GM23338 (cell line): ENCODE measurements around the gene RASGRF2. TPM values are rescaled to one million over a fixed set of nuclear protein-coding genes. Genes with fewer than 3 reads are reported as not detected.

Experiments used
- ATAC-seq: fragments of 200-7000 bp; cut with Tn5 transposase; 3 replicates; pipeline ENCODE4 v1.9.1; 2020
- DNase-seq: peaks from one replicate; pipeline ENCODE4 v3.0.0-alpha.2; 2015; ENCODE audit warnings: low spot score
- H2AFZ ChIP-seq: fragments of 200-600 bp; sonication (generic); 2 replicates; pipeline ENCODE4 v1.8.0; 2016; ENCODE audit warnings: antibody characterized with exemption, mild to moderate bottlenecking, moderate library complexity
- H3F3A ChIP-seq: fragments of 200-600 bp; sonication (generic); replicated peaks from 2 replicates; pipeline ENCODE4 v1.8.0; 2017; ENCODE audit warnings: antibody characterized with exemption, mixed run types, low read depth
- H3K27ac ChIP-seq: fragments of 200-600 bp; sonication (generic); 2 replicates; pipeline ENCODE4 v1.6.1; 2016; ENCODE audit warnings: low read depth
- H3K27me3 ChIP-seq: fragments of 200-600 bp; sonication (generic); 2 replicates; pipeline ENCODE4 v1.8.0; 2016; ENCODE audit warnings: mild to moderate bottlenecking, mixed run types, moderate library complexity; ENCODE audit not compliant: insufficient read depth
- H3K36me3 ChIP-seq: fragments of 200-600 bp; sonication (generic); 2 replicates; pipeline ENCODE4 v1.8.0; 2016; ENCODE audit warnings: mild to moderate bottlenecking; ENCODE audit not compliant: insufficient read depth
- H3K4me1 ChIP-seq: fragments of 200-600 bp; sonication (generic); 2 replicates; pipeline ENCODE4 v1.8.0; 2016; ENCODE audit warnings: mild to moderate bottlenecking, moderate library complexity; ENCODE audit not compliant: insufficient read depth
- H3K4me2 ChIP-seq: fragments of 200-600 bp; sonication (generic); 2 replicates; pipeline ENCODE4 v1.7.1; 2017; ENCODE audit warnings: mixed run types
- H3K4me3 ChIP-seq: fragments of 200-600 bp; sonication (generic); 2 replicates; pipeline ENCODE4 v1.6.1; 2016; ENCODE audit warnings: mixed run types
- H3K79me2 ChIP-seq: fragments of 200-600 bp; sonication (generic); replicated peaks from 2 replicates; pipeline ENCODE4 v1.8.0; 2017; ENCODE audit warnings: mild to moderate bottlenecking; ENCODE audit not compliant: insufficient read depth
- H3K9me2 ChIP-seq: fragments of 200-600 bp; sonication (generic); 2 replicates; pipeline ENCODE4 v1.8.0; 2017; ENCODE audit not compliant: insufficient read depth
- H4K20me1 ChIP-seq: fragments of 200-600 bp; sonication (generic); replicated peaks from 2 replicates; pipeline ENCODE4 v1.8.0; 2017; ENCODE audit warnings: mild to moderate bottlenecking; ENCODE audit not compliant: insufficient read depth
- H3K27ac Mint-ChIP-seq: 2 replicates; pipeline ENCODE4 v1.8.0; 2020; ENCODE audit warnings: inconsistent platforms, mild to moderate bottlenecking, moderate library complexity, mixed read lengths
- H3K27me3 Mint-ChIP-seq: 3 replicates; pipeline ENCODE4 v1.8.0; 2022; ENCODE audit warnings: low read depth, mild to moderate bottlenecking, moderate library complexity, mixed read lengths, inconsistent platforms; ENCODE audit not compliant: insufficient read depth, poor library complexity
- H3K36me3 Mint-ChIP-seq: 3 replicates; pipeline ENCODE4 v1.8.0; 2021; ENCODE audit warnings: low read depth, mild to moderate bottlenecking, inconsistent platforms, moderate library complexity, mixed read lengths
- H3K4me1 Mint-ChIP-seq: 3 replicates; pipeline ENCODE4 v1.8.0; 2020; ENCODE audit warnings: mild to moderate bottlenecking, inconsistent platforms, mixed read lengths
- H3K4me3 Mint-ChIP-seq: 3 replicates; pipeline ENCODE4 v1.8.0; 2021; ENCODE audit warnings: moderate library complexity, mild to moderate bottlenecking, inconsistent platforms, mixed read lengths
- H3K9me3 Mint-ChIP-seq: 3 replicates; pipeline ENCODE4 v1.8.0; 2020; ENCODE audit warnings: moderate library complexity, mild to moderate bottlenecking, inconsistent platforms, mixed read lengths
- ETS1 ChIP-seq: IDR thresholded peaks from 2 replicates; pipeline ENCODE4 v1.6.1; 2016; ENCODE audit warnings: antibody characterized with exemption
- EZH2 ChIP-seq: fragments of 200-600 bp; sonication (generic); IDR thresholded peaks from one replicate; pipeline ENCODE4 v1.8.0; 2017; ENCODE audit warnings: antibody characterized with exemption, mild to moderate bottlenecking, low read depth; ENCODE audit not compliant: unreplicated experiment
- NANOG ChIP-seq: IDR thresholded peaks from 2 replicates; pipeline ENCODE4 v1.6.1; 2016; ENCODE audit warnings: antibody characterized with exemption, borderline replicate concordance
- ZNF114 ChIP-seq: fragments of 250-450 bp; sonication (Bioruptor Pico); IDR thresholded peaks from 2 replicates; pipeline ENCODE4 v1.5.0; 2020; ENCODE audit warnings: mild to moderate bottlenecking, moderate library complexity
- ZNF462 ChIP-seq: fragments of 250-450 bp; sonication (Bioruptor Pico); IDR thresholded peaks from 2 replicates; pipeline ENCODE4 v1.5.0; 2020; ENCODE audit warnings: mild to moderate bottlenecking, moderate library complexity
- polyA plus RNA-seq: library from polyadenylated mRNA; unstranded; fragments of >200 nt; fragmentation: Nextera tagmentation; extraction: Ambion mirVana; gene quantifications from 2 replicates; pipeline ENCODE4 v1.2.1, GENCODE V29; 2016
- total RNA-seq: library from RNA; depleted of rRNA; stranded (reverse); fragments of >200 nt; shearing (Covaris generic); gene quantifications from 2 replicates; pipeline ENCODE4 v1.2.3, GENCODE V29; 2014

RASGRF2 gene
- total and polyA plus RNA-seq, 2 experiments from 2014 or later = 5.0 to 19.2 TPM

GRCh38 chr5:81140943-81141342 lies 180.8 kb downstream of the RASGRF2 start:
- no peaks in the 10 kb centered on the region for H4K20me1 ChIP-seq
- no peak overlapping the region for H2AFZ ChIP-seq
- ATAC-seq = no peak
- no peak for DNase-seq
- no peaks in the 10 kb centered on the region for H3K4me1 Mint-ChIP-seq
- H3K79me2 ChIP-seq = no peaks in the 10 kb centered on the region
- H3K27ac Mint-ChIP-seq = no peak overlapping the region
- no peak overlapping the region for H3K4me2 ChIP-seq
- H3K9me2 ChIP-seq = no peaks in the 10 kb centered on the region
- H3F3A ChIP-seq = no peaks in the 10 kb centered on the region
- H3K4me1 ChIP-seq = no peaks in the 10 kb centered on the region
- no peaks in the 10 kb centered on the region for H3K36me3 ChIP-seq
- no peak overlapping the region for H3K27ac ChIP-seq
- H3K9me3 Mint-ChIP-seq = no peaks in the 10 kb centered on the region
- no peaks in the 10 kb centered on the region for H3K36me3 Mint-ChIP-seq
- peaks cover 3% of the 10 kb centered on the region for H3K27me3 Mint-ChIP-seq
- H3K4me3 ChIP-seq = no peak overlapping the region
- TF ChIP-seq ETS1 (no peak), NANOG (no peak)
- H3K4me3 Mint-ChIP-seq = no peak overlapping the region
- H3K27me3 ChIP-seq = no peaks in the 10 kb centered on the region

- TF ChIP-seq ZNF114 (CRISPR knock-in tag) (no peak), NANOG (no peak), ZNF462 (no peak), ETS1 (no peak), EZH2 (no peak)
- H3K27me3 Mint-ChIP-seq = peaks cover 3% of the 10 kb centered on the region
- no peaks in the 10 kb centered on the region for H4K20me1 ChIP-seq
- H3K36me3 ChIP-seq = no peaks in the 10 kb centered on the region
- no peaks in the 10 kb centered on the region for H3K79me2 ChIP-seq
- no peaks in the 10 kb centered on the region for H3K27me3 ChIP-seq
- no peaks in the 10 kb centered on the region for H3K36me3 Mint-ChIP-seq
- H3F3A ChIP-seq = no peaks in the 10 kb centered on the region
- no peak overlapping the region for H3K27ac Mint-ChIP-seq
- ATAC-seq = no peak
- H3K4me3 ChIP-seq = no peak overlapping the region
- H3K9me2 ChIP-seq = no peaks in the 10 kb centered on the region
- H3K4me2 ChIP-seq = no peak overlapping the region
- H2AFZ ChIP-seq = no peak overlapping the region
- no peak for DNase-seq
- H3K9me3 Mint-ChIP-seq = no peaks in the 10 kb centered on the region
- no peaks in the 10 kb centered on the region for H3K4me1 ChIP-seq
- no peaks in the 10 kb centered on the region for H3K4me1 Mint-ChIP-seq
- no peak overlapping the region for H3K4me3 Mint-ChIP-seq
- no peak overlapping the region for H3K27ac ChIP-seq
Observed at GRCh38 chr5:81142108-81142507, 181.9 kb downstream of the RASGRF2 start.
